GM18907 (cell line): ENCODE measurements around the gene CNN3.

Experiments
- ATAC-seq: cut with Tn5 transposase; IDR thresholded peaks from one replicate; pipeline ENCODE4 v1.9.1; 2021; ENCODE audit warnings: mild to moderate bottlenecking, moderate library complexity; ENCODE audit not compliant: unreplicated experiment

The CNN3 gene

DNA sequence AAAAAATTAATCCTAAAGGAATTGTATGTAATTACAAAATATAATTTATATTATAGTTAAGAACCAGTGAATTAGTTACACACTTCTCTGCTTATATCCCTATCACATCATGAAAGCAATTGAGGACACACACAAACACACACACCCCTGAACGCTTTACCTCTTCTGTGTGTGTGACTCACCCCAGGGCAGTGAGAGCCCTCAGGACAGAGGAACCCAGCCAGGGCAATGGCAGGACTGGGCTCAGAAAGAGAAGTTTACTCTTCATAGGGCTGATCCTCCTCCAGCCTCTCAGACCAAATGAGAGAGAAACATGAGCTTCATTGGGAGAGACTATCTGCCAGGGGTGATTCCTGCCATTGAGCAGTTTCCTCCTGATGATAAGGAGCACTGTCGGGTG lies 68.6 kb downstream of the CNN3 start:
- ATAC-seq: no peak

GRCh38 chr1:94856868-94857267 lies 70.0 kb downstream of the CNN3 start:
- no peak for ATAC-seq

DNA sequence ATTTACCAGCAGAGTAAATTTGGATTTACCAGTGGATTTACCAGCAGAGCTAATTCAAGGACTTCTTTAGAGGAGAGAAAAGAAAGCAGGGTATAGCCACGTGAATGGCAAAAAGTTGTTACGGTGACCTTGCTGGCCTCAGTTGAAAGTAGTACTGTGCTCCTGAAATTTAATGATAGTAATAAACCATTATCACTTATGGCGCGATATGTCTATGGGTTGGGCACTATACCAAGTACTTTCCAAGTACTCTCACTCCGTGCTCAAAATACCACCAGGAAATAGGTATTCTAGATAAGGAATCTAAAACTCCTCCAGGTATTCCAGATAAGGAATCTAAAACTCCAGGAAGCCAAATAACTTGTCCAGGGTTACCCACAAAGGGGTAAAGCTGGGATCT lies 70.9 kb downstream of the CNN3 start:
- no peak for ATAC-seq

DNA sequence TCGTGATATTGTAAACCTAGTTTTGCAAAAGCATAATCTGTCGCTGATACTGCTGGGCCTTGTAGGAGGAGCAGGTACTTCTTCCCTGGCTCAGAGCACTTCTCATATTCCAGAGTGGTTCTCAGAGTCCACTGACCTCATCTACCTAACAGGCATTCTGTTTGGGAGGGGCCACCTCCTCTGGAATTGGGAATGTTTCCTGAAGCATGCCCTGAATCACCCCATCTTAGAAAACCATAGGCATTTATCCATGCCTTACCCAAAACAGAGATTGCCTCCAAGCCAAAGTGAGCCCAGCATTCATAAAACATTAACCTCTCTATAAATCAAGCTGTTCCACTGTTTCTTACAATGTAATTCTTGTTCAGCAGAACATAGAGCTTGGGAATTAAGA lies 71.6 kb downstream of the CNN3 start:
- ATAC-seq: no peak

DNA sequence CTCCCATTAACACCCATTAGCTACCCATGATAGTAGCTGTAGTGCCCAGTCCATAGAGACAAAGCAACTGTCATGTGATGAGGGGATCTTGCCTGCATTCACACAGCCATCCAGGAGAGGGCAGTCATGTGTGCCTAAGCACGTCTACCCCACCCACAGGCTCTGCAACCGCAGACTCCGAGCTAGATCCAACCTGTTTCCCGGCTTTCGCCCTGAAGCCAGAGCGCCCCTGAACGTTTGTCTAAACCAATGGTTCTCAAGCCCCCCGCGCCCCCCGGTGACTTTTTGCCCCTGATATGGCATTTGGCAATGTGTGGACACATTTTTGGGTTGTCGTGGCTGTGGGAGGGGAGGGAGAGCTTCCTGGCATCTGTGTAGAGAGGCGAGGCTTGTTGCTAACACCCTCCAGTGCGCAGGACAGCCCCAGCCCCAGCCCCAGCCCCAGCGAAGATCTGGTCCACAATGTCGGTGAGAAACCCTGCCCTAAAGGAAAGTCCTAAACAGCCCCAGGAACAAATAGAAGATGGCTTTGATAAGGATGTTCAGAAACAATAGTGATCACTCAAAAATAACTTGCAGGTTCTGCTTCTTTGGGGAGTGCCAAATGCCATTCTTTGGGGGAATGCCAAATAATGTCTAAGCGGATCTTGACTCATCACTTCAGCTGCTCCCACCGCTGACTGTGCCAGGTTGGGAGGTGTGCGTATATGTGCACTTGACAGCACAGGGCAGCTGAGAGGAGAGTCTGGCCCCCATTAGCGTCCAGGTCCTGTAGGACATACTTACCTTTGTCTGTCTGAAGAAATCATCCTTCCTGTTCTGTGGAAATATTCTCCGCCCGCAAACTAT lies 72.2 kb downstream of the CNN3 start:
- peak; percentile 99 for ATAC-seq

DNA sequence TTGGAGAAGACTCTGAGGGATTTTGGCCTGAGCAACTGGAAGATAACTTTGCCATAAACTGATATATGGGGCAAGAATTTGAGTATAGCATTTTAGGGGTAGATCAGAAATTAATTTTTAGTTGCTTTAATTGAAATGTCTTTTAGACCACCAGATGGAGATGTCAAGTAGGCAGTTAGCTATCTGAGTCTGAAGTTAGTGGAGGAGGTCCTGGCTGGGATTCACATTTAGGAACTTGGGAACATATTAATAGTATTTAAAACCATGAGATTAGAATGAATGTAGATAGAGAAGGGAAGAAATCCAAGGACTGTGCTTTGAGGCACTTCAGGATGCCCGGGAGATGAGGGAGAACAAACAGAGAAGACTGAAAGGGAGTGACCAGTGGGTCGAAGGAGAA lies 74.1 kb downstream of the CNN3 start:
- no peak for ATAC-seq

DNA sequence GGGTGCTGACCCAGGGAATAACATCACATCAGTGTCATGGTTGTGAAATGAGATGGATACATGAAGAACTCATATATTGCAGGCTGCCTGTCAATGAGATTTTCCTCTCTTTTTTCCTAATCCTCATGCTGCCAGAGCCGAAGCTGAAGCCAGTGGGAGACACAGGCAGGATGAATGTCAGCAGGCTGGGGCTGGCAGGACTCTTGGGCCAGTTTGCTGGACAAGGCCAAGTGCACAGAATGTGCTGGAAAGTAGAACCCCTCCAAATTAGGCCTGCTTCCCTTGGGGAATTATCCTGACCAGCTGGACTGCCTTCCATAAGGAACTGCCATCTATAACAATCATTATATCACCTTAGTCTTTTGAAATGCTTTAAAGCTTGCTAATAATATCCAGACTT lies 75.3 kb downstream of the CNN3 start:
- ATAC-seq: no peak
